H1 (cell line): ENCODE data around the gene EIF2A. TPM values are rescaled to one million over a fixed set of nuclear protein-coding genes. Genes with fewer than 3 reads are reported as not detected.

ENCODE experiments used
- BCL11A ChIP-seq, 2 experiments: IDR thresholded peaks; one replicate each; pipeline ENCODE4 v1.6.1; 2011; ENCODE audit warnings: low read depth in 2 of 2, low read length in 2 of 2, mild to moderate bottlenecking in 2 of 2
- CBX5 ChIP-seq: fragments of 300-800, 300-1000 bp; sonication (generic); IDR thresholded peaks from 2 replicates; pipeline ENCODE4 v1.7.1; 2016; ENCODE audit warnings: antibody characterized with exemption, low read length, low read depth
- CREB1 ChIP-seq: IDR thresholded peaks from 2 replicates; pipeline ENCODE4 v1.6.1; 2012; ENCODE audit warnings: inconsistent platforms
- CTCF ChIP-seq, 3 experiments: IDR thresholded peaks; 1 replicate in 2 of 3; 2 replicates in 1 of 3; pipeline versions ENCODE4 v1.5.1 to v1.6.1; 2011; ENCODE audit warnings: low read length in 3 of 3, mild to moderate bottlenecking in 3 of 3, inconsistent platforms in 2 of 3, low read depth in 1 of 3, moderate library complexity in 1 of 3; ENCODE audit not compliant: insufficient read depth in 1 of 3; ENCODE audit errors: control extremely low read depth in 1 of 3
- EP300 ChIP-seq, 2 experiments: IDR thresholded peaks; 1 replicate in 1 of 2; 2 replicates in 1 of 2; pipeline ENCODE4 v1.6.1; 2011 to 2012; ENCODE audit warnings: low read depth in 2 of 2, low read length in 2 of 2, mild to moderate bottlenecking in 2 of 2, borderline replicate concordance in 1 of 2, inconsistent platforms in 1 of 2, moderate library complexity in 1 of 2
- EZH2 ChIP-seq: fragments of 200-600 bp; sonication (generic); IDR thresholded peaks from 2 replicates; pipeline ENCODE4 v1.7.1; 2012; ENCODE audit warnings: low read depth, mild to moderate bottlenecking, moderate library complexity, low read length, inconsistent platforms; ENCODE audit not compliant: severe bottlenecking
- GABPA ChIP-seq: IDR thresholded peaks from 2 replicates; pipeline ENCODE4 v1.6.1; 2011; ENCODE audit warnings: mild to moderate bottlenecking, low read length, moderate library complexity, borderline replicate concordance; ENCODE audit not compliant: insufficient read depth
- HDAC6 ChIP-seq: IDR thresholded peaks from one replicate; pipeline ENCODE4 v1.7.1; 2012; ENCODE audit warnings: low read depth, mild to moderate bottlenecking, inconsistent platforms, low read length, moderate library complexity
- JUND ChIP-seq: IDR thresholded peaks from 2 replicates; pipeline ENCODE4 v1.6.1; 2011; ENCODE audit warnings: mild to moderate bottlenecking, improper control_type of control experiment, low read length
- KDM1A ChIP-seq: fragments of 200-600, 300-600 bp; sonication (generic); IDR thresholded peaks from 2 replicates; pipeline ENCODE4 v1.7.1; 2016; ENCODE audit warnings: mild to moderate bottlenecking, low read length, borderline replicate concordance
- KDM4A ChIP-seq: IDR thresholded peaks from one replicate; pipeline ENCODE4 v1.7.1; 2012; ENCODE audit warnings: low read depth, mild to moderate bottlenecking, moderate library complexity, low read length, inconsistent platforms; ENCODE audit not compliant: severe bottlenecking
- NANOG ChIP-seq: IDR thresholded peaks from 2 replicates; pipeline ENCODE4 v1.6.1; 2011; ENCODE audit warnings: low read length, low read depth, mild to moderate bottlenecking, inconsistent platforms; ENCODE audit not compliant: insufficient read depth, poor library complexity, severe bottlenecking
- PHF8 ChIP-seq: fragments of 200-600 bp; sonication (generic); conservative IDR thresholded peaks from 2 replicates; pipeline ENCODE4 v1.7.1; 2012; ENCODE audit warnings: low read depth, mild to moderate bottlenecking, inconsistent platforms, low read length, moderate library complexity
- RBBP5 ChIP-seq: IDR thresholded peaks from 2 replicates; pipeline ENCODE4 v1.7.1; 2012; ENCODE audit warnings: low read depth, mild to moderate bottlenecking, inconsistent platforms, low read length, moderate library complexity, borderline replicate concordance
- RNF2 ChIP-seq: fragments of 200-900, 300-1000 bp; sonication (generic); IDR thresholded peaks from 2 replicates; pipeline ENCODE4 v1.7.1; 2016; ENCODE audit warnings: borderline replicate concordance, low read depth, mild to moderate bottlenecking, antibody characterized with exemption, low read length; ENCODE audit not compliant: poor library complexity, severe bottlenecking; ENCODE audit errors: missing control alignments
- SP1 ChIP-seq: IDR thresholded peaks from 2 replicates; pipeline ENCODE4 v1.6.1; 2011; ENCODE audit warnings: low read depth, low read length
- SP2 ChIP-seq: IDR thresholded peaks from 2 replicates; pipeline ENCODE4 v1.6.1; 2012; ENCODE audit warnings: mild to moderate bottlenecking, low read length, inconsistent platforms
- TAF1 ChIP-seq: IDR thresholded peaks from 2 replicates; pipeline ENCODE4 v1.6.1; 2011; ENCODE audit warnings: mild to moderate bottlenecking, low read depth, low read length
- TBP ChIP-seq: IDR thresholded peaks from 2 replicates; pipeline ENCODE4 v1.6.1; 2011; ENCODE audit warnings: low read depth, low read length, improper control_type of control experiment
- USF2 ChIP-seq: IDR thresholded peaks from 2 replicates; pipeline ENCODE4 v1.6.1; 2011; ENCODE audit warnings: low read length, improper control_type of control experiment
- polyA plus RNA-seq, 7 experiments: library from polyadenylated mRNA; depleted of rRNA in 3 of 7; stranded (reverse) in 5 of 7; unstranded in 2 of 7; fragments of >200 nt in 5 of 7; fragments of 200-250 nt in 2 of 7; gene quantifications; 1 replicate in 5 of 7; 2 replicates in 1 of 7; 4 replicates in 1 of 7; pipeline versions ENCODE4 v1.2.1 to v1.2.3, GENCODE V29; 2011 to 2013; ENCODE audit warnings: missing spikeins in 2 of 7, mixed read lengths in 2 of 7
- total RNA-seq: library from RNA; stranded (reverse); fragmentation: NEBNext Ultra II Directional; extraction: Animal tissue kit (Norgen Biotek cat#: 25700); gene quantifications from 2 replicates; pipeline ENCODE4 v1.2.1, GENCODE V29; 2021

The EIF2A gene
- total and polyA plus RNA-seq, 2 of the 8 experiments (the other 6 are each of a cell fraction or from before 2014, with no cell fraction given), result 59.3 to 91.6 TPM

GRCh38 chr3:150545419-150546225 is 965 bp upstream of the EIF2A start (continued):
- TF ChIP-seq JUND (no peak), BCL11A (IDR thresholded peaks at IDR 0.05; ENCODE audit: low read depth in 2 of 2, low read length in 2 of 2) (no peak), EP300 (IDR thresholded peaks at IDR 0.05; ENCODE audit: borderline replicate concordance in 1 of 2, low read depth in 2 of 2, low read length in 2 of 2) (no peak), HDAC6 (no peak), NANOG (no peak), CTCF (IDR thresholded peaks at IDR 0.05; ENCODE audit: control extremely low read depth in 1 of 3, insufficient read depth in 1 of 3, low read depth in 1 of 3, low read length in 3 of 3) (no peak), GABPA (no peak), SP2 (no peak), RNF2 (no peak), KDM1A (no peak), KDM4A (no peak), CREB1 (0 out of 2 replicates have a peak, but pooled peaks have one; percentile 19), EZH2 (no peak), TAF1 (no peak), CBX5 (no peak), USF2 (no peak), PHF8 (no peak), TBP (no peak), RBBP5 (no peak), SP1 (no peak)
